ENCODE data around the gene CACFD1.

DNA sequence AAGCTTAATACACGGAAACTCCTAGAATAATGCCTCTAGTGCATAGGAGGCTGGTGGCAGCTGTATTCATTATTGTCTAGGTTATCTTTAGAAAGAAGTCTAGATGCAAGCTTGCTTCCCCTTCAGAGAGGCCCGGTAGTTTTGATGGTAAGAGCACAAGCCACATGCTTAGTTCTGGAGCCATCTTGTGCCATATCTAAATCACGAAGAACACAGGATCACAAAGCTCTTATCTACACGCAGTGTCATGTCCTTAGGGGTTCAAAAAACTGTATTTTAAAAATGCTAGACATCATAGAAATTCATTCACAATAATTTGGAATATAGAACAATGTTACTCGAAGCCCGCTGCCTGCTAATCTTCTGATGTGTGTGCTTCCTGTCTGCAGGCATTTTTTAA is 6.2 kb downstream of the CACFD1 start:
- TF ChIP-seq, protein P1, sequence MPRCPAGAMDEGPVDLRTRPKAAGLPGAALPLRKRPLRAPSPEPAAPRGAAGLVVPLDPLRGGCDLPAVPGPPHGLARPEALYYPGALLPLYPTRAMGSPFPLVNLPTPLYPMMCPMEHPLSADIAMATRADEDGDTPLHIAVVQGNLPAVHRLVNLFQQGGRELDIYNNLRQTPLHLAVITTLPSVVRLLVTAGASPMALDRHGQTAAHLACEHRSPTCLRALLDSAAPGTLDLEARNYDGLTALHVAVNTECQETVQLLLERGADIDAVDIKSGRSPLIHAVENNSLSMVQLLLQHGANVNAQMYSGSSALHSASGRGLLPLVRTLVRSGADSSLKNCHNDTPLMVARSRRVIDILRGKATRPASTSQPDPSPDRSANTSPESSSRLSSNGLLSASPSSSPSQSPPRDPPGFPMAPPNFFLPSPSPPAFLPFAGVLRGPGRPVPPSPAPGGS (CRISPR knock-in tag; IDR thresholded peaks at IDR 0.05) = no peak
- TF ChIP-seq CENPX (CRISPR knock-in tag; IDR thresholded peaks at IDR 0.05) = no peak
- no peak for TF ChIP-seq ZNF557 (CRISPR knock-in tag; IDR thresholded peaks at IDR 0.05)
- TF ChIP-seq, protein P2, sequence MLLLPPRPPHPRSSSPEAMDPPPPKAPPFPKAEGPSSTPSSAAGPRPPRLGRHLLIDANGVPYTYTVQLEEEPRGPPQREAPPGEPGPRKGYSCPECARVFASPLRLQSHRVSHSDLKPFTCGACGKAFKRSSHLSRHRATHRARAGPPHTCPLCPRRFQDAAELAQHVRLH (CRISPR knock-in tag; IDR thresholded peaks at IDR 0.05; ENCODE audit: borderline replicate concordance, low read depth) = no peak
- TF ChIP-seq MYC (CRISPR knock-in tag; IDR thresholded peaks at IDR 0.05; ENCODE audit: borderline replicate concordance) = no peak
- TF ChIP-seq ESRRA (CRISPR knock-in tag; IDR thresholded peaks at IDR 0.05; ENCODE audit: low read depth) = no peak
- TF ChIP-seq, protein P3, sequence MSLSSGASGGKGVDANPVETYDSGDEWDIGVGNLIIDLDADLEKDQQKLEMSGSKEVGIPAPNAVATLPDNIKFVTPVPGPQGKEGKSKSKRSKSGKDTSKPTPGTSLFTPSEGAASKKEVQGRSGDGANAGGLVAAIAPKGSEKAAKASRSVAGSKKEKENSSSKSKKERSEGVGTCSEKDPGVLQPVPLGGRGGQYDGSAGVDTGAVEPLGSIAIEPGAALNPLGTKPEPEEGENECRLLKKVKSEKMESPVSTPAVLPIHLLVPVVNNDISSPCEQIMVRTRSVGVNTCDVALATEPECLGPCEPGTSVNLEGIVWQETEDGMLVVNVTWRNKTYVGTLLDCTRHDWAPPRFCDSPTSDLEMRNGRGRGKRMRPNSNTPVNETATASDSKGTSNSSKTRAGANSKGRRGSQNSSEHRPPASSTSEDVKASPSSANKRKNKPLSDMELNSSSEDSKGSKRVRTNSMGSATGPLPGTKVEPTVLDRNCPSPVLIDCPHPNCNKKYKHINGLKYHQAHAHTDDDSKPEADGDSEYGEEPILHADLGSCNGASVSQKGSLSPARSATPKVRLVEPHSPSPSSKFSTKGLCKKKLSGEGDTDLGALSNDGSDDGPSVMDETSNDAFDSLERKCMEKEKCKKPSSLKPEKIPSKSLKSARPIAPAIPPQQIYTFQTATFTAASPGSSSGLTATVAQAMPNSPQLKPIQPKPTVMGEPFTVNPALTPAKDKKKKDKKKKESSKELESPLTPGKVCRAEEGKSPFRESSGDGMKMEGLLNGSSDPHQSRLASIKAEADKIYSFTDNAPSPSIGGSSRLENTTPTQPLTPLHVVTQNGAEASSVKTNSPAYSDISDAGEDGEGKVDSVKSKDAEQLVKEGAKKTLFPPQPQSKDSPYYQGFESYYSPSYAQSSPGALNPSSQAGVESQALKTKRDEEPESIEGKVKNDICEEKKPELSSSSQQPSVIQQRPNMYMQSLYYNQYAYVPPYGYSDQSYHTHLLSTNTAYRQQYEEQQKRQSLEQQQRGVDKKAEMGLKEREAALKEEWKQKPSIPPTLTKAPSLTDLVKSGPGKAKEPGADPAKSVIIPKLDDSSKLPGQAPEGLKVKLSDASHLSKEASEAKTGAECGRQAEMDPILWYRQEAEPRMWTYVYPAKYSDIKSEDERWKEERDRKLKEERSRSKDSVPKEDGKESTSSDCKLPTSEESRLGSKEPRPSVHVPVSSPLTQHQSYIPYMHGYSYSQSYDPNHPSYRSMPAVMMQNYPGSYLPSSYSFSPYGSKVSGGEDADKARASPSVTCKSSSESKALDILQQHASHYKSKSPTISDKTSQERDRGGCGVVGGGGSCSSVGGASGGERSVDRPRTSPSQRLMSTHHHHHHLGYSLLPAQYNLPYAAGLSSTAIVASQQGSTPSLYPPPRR (CRISPR knock-in tag; IDR thresholded peaks at IDR 0.05; ENCODE audit: borderline replicate concordance) = no peak

Measured in HepG2 (cell line).